ENCODE measurements around the gene ARHGAP24. TPM values are rescaled to one million over a fixed set of nuclear protein-coding genes. Genes with fewer than 3 reads are reported as not detected.

The ARHGAP24 gene
- polyA plus RNA-seq, 1 of the 3 experiments (the other 2 are of a cell fraction): 1.4 TPM

DNA sequence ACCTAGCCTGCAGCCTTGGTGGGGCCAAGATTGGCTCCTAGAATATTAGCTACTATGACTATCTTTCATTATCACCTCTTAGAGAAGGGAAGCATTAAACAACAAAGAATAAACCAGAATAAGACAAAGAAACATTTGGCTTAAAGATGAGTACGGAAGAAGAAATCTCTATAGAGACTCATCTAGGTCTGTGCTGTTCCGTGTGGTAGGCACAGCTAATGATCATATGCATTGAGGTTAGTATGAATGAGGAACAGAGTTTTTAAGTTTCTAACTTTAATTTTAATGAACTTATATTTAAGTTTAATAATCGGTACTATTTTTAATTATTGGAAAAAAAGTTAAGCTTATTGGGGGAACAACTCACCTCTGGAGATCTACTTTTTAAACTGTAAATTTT, 24.6 kb downstream of the ARHGAP24 start:
- H3K4me2 ChIP-seq: no peak overlapping the region
- no peak overlapping the region for H3K4me3 ChIP-seq (ENCODE audit: low read depth in 2 of 2, low read length in 1 of 2)
- CTCF ChIA-PET: no interaction called here
- no peak overlapping the region for H3K9ac ChIP-seq
- no peaks in the 10 kb centered on the region for H3K9me2 ChIP-seq
- H2AFZ ChIP-seq (ENCODE audit: low read depth): no peak overlapping the region
- H3K9me3 ChIP-seq: no peaks in the 10 kb centered on the region
- POLR2A ChIA-PET: no interaction called here
- H4K20me1 ChIP-seq (ENCODE audit: insufficient read depth): no peaks in the 10 kb centered on the region
- TF ChIP-seq EP300 (IDR thresholded peaks at IDR 0.05; ENCODE audit: borderline replicate concordance in 1 of 2, low read depth in 1 of 2, low read length in 1 of 2) (no peak), NRF1 (IDR thresholded peaks at IDR 0.05; ENCODE audit: low read depth, low read length) (no peak), NFIC (IDR thresholded peaks at IDR 0.05; ENCODE audit: borderline replicate concordance) (no peak), GATA2 (CRISPR knock-in tag; IDR thresholded peaks at IDR 0.05) (no peak), MXI1 (IDR thresholded peaks at IDR 0.05; ENCODE audit: low read depth, low read length) (no peak), MEF2A (IDR thresholded peaks at IDR 0.05; ENCODE audit: borderline replicate concordance, low read depth) (no peak), CHD2 (IDR thresholded peaks at IDR 0.05; ENCODE audit: low read length, partially characterized antibody) (no peak), RFX5 (IDR thresholded peaks at IDR 0.05; ENCODE audit: low read length) (no peak)
- TF ChIP-seq, protein P1, sequence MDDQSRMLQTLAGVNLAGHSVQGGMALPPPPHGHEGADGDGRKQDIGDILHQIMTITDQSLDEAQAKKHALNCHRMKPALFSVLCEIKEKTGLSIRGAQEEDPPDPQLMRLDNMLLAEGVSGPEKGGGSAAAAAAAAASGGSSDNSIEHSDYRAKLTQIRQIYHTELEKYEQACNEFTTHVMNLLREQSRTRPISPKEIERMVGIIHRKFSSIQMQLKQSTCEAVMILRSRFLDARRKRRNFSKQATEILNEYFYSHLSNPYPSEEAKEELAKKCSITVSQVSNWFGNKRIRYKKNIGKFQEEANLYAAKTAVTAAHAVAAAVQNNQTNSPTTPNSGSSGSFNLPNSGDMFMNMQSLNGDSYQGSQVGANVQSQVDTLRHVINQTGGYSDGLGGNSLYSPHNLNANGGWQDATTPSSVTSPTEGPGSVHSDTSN (IDR thresholded peaks at IDR 0.05): no peak
- TF ChIP-seq, protein P2, sequence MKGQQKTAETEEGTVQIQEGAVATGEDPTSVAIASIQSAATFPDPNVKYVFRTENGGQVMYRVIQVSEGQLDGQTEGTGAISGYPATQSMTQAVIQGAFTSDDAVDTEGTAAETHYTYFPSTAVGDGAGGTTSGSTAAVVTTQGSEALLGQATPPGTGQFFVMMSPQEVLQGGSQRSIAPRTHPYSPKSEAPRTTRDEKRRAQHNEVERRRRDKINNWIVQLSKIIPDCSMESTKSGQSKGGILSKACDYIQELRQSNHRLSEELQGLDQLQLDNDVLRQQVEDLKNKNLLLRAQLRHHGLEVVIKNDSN (IDR thresholded peaks at IDR 0.05; ENCODE audit: borderline replicate concordance, low read depth): no peak
- TF ChIP-seq, protein P3, sequence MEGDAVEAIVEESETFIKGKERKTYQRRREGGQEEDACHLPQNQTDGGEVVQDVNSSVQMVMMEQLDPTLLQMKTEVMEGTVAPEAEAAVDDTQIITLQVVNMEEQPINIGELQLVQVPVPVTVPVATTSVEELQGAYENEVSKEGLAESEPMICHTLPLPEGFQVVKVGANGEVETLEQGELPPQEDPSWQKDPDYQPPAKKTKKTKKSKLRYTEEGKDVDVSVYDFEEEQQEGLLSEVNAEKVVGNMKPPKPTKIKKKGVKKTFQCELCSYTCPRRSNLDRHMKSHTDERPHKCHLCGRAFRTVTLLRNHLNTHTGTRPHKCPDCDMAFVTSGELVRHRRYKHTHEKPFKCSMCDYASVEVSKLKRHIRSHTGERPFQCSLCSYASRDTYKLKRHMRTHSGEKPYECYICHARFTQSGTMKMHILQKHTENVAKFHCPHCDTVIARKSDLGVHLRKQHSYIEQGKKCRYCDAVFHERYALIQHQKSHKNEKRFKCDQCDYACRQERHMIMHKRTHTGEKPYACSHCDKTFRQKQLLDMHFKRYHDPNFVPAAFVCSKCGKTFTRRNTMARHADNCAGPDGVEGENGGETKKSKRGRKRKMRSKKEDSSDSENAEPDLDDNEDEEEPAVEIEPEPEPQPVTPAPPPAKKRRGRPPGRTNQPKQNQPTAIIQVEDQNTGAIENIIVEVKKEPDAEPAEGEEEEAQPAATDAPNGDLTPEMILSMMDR (IDR thresholded peaks at IDR 0.05): no peak
- TF ChIP-seq, protein P4, sequence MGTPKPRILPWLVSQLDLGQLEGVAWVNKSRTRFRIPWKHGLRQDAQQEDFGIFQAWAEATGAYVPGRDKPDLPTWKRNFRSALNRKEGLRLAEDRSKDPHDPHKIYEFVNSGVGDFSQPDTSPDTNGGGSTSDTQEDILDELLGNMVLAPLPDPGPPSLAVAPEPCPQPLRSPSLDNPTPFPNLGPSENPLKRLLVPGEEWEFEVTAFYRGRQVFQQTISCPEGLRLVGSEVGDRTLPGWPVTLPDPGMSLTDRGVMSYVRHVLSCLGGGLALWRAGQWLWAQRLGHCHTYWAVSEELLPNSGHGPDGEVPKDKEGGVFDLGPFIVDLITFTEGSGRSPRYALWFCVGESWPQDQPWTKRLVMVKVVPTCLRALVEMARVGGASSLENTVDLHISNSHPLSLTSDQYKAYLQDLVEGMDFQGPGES (IDR thresholded peaks at IDR 0.05; ENCODE audit: low read depth, low read length): no peak
- H3K27me3 ChIP-seq (ENCODE audit: insufficient read depth): no peaks in the 10 kb centered on the region
- H3K79me2 ChIP-seq (ENCODE audit: insufficient read depth): no peaks in the 10 kb centered on the region
- peaks cover 19% of the 10 kb centered on the region for H3F3A ChIP-seq (replicated peaks; ENCODE audit: insufficient read depth)
- no peak overlapping the region for H3K27ac ChIP-seq (ENCODE audit: low read depth in 2 of 2, low read length in 1 of 2)
- H3K36me3 ChIP-seq (replicated peaks in 1 of 2; ENCODE audit: control insufficient read depth in 1 of 2, insufficient read depth in 2 of 2, low read length in 1 of 2): no peaks in the 10 kb centered on the region
- H3K4me1 ChIP-seq (ENCODE audit: control insufficient read depth in 1 of 2, insufficient read depth in 2 of 2, low read depth in 1 of 2, low read length in 1 of 2): peaks cover 0 to 18% of the 10 kb centered on the region in 2 experiments; a peak in 1 of 4 replicates
- 92% methylated on average over 3 of the region's 3 CpGs for WGBS (ENCODE audit: low lambda C conversion rate)
- DNase-seq: no peak

Measured in SK-N-SH (cell line).